Measurements from ENCODE around the gene SPRR4.

Gene SPRR4

DNA sequence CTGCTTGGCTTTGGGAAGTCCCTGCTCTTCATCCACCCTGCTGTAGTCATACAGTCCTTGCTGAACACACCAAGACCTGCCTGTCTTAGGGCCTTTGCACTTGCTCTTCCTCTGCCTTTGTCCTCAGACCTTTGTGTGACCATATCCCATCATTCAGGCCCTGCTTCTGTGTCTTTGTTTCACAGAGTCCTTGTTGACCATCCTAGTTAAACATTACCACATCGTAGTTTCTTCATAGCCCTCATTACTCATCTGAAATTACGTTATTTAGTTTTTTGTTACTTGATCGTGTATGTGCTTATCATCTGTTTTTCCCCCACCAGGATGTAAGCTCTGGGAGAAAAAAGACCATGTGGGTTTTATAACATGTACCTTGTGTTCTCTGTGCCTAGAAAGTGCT, 41.8 kb upstream of the SPRR4 start:
- no peak overlapping the region for H3K4me3 ChIP-seq (replicated peaks; ENCODE audit: insufficient read depth, low read length)
- H3K27ac ChIP-seq (replicated peaks): no peak overlapping the region
- TF ChIP-seq, protein P1, sequence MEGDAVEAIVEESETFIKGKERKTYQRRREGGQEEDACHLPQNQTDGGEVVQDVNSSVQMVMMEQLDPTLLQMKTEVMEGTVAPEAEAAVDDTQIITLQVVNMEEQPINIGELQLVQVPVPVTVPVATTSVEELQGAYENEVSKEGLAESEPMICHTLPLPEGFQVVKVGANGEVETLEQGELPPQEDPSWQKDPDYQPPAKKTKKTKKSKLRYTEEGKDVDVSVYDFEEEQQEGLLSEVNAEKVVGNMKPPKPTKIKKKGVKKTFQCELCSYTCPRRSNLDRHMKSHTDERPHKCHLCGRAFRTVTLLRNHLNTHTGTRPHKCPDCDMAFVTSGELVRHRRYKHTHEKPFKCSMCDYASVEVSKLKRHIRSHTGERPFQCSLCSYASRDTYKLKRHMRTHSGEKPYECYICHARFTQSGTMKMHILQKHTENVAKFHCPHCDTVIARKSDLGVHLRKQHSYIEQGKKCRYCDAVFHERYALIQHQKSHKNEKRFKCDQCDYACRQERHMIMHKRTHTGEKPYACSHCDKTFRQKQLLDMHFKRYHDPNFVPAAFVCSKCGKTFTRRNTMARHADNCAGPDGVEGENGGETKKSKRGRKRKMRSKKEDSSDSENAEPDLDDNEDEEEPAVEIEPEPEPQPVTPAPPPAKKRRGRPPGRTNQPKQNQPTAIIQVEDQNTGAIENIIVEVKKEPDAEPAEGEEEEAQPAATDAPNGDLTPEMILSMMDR (IDR thresholded peaks at IDR 0.05; ENCODE audit: insufficient read depth, low read length): no peak
- TF ChIP-seq, protein P2, sequence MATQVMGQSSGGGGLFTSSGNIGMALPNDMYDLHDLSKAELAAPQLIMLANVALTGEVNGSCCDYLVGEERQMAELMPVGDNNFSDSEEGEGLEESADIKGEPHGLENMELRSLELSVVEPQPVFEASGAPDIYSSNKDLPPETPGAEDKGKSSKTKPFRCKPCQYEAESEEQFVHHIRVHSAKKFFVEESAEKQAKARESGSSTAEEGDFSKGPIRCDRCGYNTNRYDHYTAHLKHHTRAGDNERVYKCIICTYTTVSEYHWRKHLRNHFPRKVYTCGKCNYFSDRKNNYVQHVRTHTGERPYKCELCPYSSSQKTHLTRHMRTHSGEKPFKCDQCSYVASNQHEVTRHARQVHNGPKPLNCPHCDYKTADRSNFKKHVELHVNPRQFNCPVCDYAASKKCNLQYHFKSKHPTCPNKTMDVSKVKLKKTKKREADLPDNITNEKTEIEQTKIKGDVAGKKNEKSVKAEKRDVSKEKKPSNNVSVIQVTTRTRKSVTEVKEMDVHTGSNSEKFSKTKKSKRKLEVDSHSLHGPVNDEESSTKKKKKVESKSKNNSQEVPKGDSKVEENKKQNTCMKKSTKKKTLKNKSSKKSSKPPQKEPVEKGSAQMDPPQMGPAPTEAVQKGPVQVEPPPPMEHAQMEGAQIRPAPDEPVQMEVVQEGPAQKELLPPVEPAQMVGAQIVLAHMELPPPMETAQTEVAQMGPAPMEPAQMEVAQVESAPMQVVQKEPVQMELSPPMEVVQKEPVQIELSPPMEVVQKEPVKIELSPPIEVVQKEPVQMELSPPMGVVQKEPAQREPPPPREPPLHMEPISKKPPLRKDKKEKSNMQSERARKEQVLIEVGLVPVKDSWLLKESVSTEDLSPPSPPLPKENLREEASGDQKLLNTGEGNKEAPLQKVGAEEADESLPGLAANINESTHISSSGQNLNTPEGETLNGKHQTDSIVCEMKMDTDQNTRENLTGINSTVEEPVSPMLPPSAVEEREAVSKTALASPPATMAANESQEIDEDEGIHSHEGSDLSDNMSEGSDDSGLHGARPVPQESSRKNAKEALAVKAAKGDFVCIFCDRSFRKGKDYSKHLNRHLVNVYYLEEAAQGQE (IDR thresholded peaks at IDR 0.05; ENCODE audit: insufficient replicate concordance, low read depth): no peak
- TF ChIP-seq SPI1 (IDR thresholded peaks at IDR 0.05; ENCODE audit: borderline replicate concordance, low read depth) (no peak), GABPA (IDR thresholded peaks at IDR 0.05; ENCODE audit: low read depth) (no peak), POLR2AphosphoS5 (IDR thresholded peaks at IDR 0.05; ENCODE audit: low read depth) (no peak)
- DNase-seq (ENCODE audit: low read depth in 1 of 2, low spot score in 1 of 2): no peak
- peaks cover 4% of the 10 kb centered on the region for H3K27me3 ChIP-seq (ENCODE audit: insufficient read depth, poor library complexity, severe bottlenecking)

- H3K27ac ChIP-seq (replicated peaks): no peak overlapping the region
- H3K27me3 ChIP-seq (ENCODE audit: insufficient read depth, poor library complexity, severe bottlenecking): peaks cover 4% of the 10 kb centered on the region
- no peak for DNase-seq (ENCODE audit: low read depth in 1 of 2, low spot score in 1 of 2)
- TF ChIP-seq, protein P1 (IDR thresholded peaks at IDR 0.05; ENCODE audit: insufficient read depth, low read length): no peak
- TF ChIP-seq SPI1 (IDR thresholded peaks at IDR 0.05; ENCODE audit: borderline replicate concordance, low read depth) (no peak), GABPA (IDR thresholded peaks at IDR 0.05; ENCODE audit: low read depth) (no peak), POLR2AphosphoS5 (IDR thresholded peaks at IDR 0.05; ENCODE audit: low read depth) (no peak)
- TF ChIP-seq, protein P2 (IDR thresholded peaks at IDR 0.05; ENCODE audit: insufficient replicate concordance, low read depth): no peak
- no peak overlapping the region for H3K4me3 ChIP-seq (replicated peaks; ENCODE audit: insufficient read depth, low read length)
These were observed 38.2 kb upstream of the SPRR4 start for GRCh38 chr1:152932170-152932811.

- H3K27me3 ChIP-seq (ENCODE audit: insufficient read depth, poor library complexity, severe bottlenecking): peaks cover 4% of the 10 kb centered on the region
- H3K4me3 ChIP-seq (replicated peaks; ENCODE audit: insufficient read depth, low read length): no peak overlapping the region
- no peak for DNase-seq (ENCODE audit: low read depth in 1 of 2, low spot score in 1 of 2)
- no peak overlapping the region for H3K27ac ChIP-seq (replicated peaks)
- TF ChIP-seq, protein P1 (IDR thresholded peaks at IDR 0.05; ENCODE audit: insufficient read depth, low read length): no peak
- TF ChIP-seq GABPA (IDR thresholded peaks at IDR 0.05; ENCODE audit: low read depth): no peak
- TF ChIP-seq, protein P2 (IDR thresholded peaks at IDR 0.05; ENCODE audit: insufficient replicate concordance, low read depth): no peak
- no peak for TF ChIP-seq SPI1 (IDR thresholded peaks at IDR 0.05; ENCODE audit: borderline replicate concordance, low read depth)
- no peak for TF ChIP-seq POLR2AphosphoS5 (IDR thresholded peaks at IDR 0.05; ENCODE audit: low read depth)
These were observed 37.3 kb upstream of the SPRR4 start for GRCh38 chr1:152933196-152933595.

All from HL-60 (cell line).